IPS-NIHi7 (cell line): ENCODE measurements around the gene APBB1IP.
"Not testable (repeated sequence)": the region's sequence is repeated elsewhere in the genome, so short reads cannot be mapped to it uniquely, and the experiment has no call there.

Experiments used
- DNase-seq: peaks from one replicate; pipeline ENCODE4 v3.0.0; 2012; ENCODE audit warnings: mixed read lengths; ENCODE audit errors: extremely low spot score

The APBB1IP gene

GRCh38 chr10:26556748-26557640, 118.9 kb downstream of the APBB1IP start:
- DNase-seq = peak; percentile 74

DNA sequence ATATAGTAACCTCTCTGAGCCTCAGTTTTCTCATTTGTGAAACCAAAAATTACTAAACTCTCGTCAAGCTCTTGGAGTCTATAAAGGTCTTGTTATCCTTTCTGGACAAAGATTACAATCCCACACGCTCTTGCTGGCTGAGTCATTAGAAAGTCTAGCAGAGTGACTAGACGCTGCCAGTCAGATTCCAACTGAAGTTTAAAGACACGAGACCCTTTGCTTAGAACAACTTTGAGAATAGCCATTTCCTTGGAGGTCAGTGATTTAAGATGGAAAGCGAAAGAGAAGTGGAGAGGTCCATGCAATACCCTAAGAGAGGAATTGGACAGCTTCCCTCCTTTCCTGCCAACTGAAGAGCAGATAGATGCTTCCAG, 119.5 kb downstream of the APBB1IP start:
- no peak for DNase-seq

GRCh38 chr10:26566525-26567350, 128.6 kb downstream of the APBB1IP start:
- DNase-seq = peak; percentile 70

DNA sequence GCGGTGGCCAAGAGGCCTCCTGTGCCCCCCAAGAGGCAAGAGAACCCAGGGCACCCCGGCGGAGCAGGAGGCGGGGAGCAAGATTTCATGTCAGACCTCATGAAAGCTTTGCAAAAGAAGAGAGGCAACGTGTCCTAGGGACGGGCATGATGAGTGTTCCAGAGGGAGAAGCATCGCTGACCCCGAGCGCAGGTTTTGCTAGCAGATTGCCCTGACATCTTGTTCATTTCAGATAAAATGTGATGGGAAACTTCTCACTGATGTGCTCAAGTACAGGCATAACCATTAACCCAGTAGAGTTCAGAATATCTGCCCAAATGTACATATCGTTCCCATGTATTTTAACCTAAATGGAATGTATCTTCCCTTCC, 129.2 kb downstream of the APBB1IP start:
- DNase-seq = peak; percentile 41

DNA sequence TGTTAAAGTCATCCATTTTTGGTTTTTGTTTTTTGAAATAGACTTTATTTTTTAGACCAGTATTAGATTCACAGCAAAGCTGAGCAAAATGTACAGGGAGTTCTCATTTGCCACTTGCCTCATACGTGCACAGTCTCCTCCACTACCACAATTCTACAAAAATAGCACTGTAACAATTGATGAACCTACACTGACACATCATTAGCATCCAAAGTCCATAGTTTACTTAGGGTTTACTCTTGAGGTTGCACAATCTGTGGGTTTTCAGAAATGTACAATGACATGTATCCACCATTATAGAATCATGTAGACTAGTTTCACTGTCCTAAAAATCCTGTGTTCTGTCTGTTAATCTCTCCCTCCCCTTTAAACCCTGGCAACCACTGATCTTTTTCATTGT, 133.5 kb downstream of the APBB1IP start:
- DNase-seq = no peak

DNA sequence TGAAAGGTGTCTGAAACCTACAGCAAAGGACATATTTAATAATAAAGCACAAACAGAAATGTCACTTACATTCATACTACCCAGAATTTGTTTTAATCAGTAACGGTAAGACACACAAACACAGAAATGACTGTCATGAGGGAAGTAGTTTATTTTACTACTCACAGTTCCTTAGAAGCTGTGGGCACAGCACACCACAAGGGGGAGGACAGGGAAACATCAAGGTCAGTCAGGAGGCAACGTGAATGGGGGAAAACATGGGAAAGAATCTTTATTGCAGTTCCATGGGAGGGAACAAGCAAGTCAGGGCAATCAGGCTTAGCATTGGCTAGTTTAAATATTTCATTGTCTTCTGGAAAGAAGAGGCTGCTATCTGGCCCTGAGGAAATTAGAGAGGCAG, 135.5 kb downstream of the APBB1IP start:
- DNase-seq = no peak

- no peak for DNase-seq
These were observed 136.6 kb downstream of the APBB1IP start for GRCh38 chr10:26574783-26575182.

DNA sequence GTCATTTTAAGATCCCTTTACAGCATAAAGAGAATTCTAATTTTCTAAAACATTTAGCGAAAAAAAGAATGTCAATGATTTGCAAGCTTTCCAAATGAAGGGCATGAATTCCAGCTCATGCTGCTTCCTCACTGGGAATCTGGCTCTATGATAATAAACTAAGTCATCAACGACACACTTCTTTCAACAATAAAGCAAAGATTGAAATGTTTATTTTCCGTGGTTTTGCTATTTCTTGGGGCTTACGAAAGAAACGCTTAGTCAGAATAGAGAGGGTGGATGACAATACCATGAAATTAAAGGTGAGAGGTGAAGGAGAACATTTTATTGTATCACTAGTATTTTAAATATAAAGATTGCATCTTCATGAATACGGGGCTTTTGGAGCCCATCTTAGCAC, 140.2 kb downstream of the APBB1IP start:
- not testable (repeated sequence) for DNase-seq

GRCh38 chr10:26579256-26580063, 141.3 kb downstream of the APBB1IP start:
- no peak for DNase-seq

DNA sequence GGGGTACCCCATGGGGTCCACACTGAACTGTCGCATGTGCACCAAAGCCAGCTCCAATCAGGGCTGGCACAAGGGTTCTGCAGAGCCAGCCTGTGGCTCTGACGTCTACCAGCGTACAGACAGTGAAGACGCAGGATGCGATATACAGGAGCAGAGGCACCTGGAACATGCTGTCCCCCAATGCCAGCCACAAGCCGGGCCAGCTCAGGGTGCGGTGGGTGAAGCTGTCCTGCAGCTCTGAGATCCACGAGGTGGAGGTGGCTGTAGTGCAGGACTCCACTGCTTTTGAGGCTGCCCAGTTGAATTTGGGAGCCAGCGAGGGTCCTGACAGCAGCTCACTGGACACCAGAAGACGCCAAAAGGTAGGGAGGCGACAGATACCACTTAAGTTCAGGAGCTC, 148.1 kb downstream of the APBB1IP start:
- DNase-seq = no peak

GRCh38 chr10:26588611-26589010, 150.5 kb downstream of the APBB1IP start:
- no peak for DNase-seq

GRCh38 chr10:26589813-26590212, 151.7 kb downstream of the APBB1IP start:
- DNase-seq = not testable (repeated sequence)

DNA sequence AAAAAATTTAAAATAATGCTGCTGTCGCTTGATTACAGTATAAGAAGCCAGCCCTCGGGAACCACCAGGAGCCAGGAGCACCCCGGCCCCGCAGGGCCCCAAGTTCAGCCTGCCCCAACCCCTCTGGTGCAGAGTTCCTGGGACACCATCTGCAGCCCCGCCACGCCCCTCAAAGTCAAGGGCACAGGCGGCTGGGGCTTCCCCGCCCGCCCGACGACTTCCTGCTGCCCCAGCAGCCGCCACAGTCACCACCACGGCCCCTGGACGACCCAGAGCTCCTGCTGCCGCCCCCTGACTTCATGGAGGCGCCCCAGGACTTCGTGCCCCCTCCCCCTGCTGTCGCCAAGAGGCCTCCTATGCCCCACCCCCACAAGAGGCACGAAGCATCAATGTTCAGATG, 155.8 kb downstream of the APBB1IP start:
- DNase-seq = peak; percentile 47

DNA sequence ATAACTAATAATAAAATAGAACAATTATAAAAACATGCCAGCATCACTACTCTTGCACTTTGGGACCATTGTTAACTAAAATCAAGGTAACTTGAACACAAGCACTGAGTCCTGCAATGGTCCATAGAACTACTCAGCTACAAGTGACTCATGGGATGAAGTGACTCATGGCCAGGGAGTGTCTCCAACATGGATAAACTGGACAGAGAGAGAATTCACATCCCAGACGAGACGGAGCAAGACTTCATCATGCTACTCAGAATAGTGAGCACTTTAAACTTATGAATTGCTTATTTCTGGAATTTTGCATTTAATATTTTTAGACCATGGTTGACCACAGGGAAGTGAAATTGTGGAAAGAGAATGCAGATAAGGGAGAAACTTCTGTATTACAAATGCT, 165.1 kb downstream of the APBB1IP start:
- DNase-seq = not testable (repeated sequence)

DNA sequence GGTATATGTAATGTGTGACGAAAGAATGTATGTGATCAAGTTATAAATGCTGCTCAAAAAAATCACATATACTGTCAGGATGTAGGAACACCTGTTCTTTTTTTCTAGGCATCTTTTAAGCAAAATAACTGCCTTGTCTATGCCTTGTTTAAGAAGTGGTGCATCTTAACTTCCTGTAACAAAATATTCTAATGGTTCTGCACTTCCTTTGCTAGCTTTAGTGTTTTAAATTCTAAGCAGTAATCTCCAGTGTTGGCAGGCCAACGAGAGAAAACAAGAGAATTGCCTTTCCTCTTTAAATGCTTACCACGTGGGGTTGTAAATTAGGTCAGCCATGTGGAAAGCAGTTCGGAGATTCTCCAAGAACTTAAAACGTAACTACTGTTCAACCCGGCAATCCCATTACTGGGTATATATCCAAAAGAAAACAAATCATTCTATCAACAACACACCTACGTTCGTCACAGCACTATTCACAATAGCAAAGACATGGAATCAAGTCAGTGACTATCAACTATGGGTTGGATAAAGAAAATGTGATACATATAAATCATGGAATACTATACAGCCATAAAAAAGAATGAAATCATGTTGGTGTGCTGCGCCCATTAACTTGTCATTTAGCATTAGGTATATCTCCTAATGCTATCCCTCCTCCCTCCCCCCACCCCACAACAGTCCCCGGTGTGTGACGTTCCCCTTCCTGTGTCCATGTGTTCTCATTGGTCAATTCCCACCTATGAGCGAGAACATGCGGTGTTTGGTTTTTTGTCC, 166.4 kb downstream of the APBB1IP start:
- not testable (repeated sequence) for DNase-seq

GRCh38 chr10:26606389-26606877, 168.3 kb downstream of the APBB1IP start:
- DNase-seq = peak; percentile 14

- DNase-seq = no peak
These were observed 174.2 kb downstream of the APBB1IP start for GRCh38 chr10:26612151-26612915.
